ENCODE measurements around the gene PZP. TPM values are rescaled to one million over a fixed set of nuclear protein-coding genes. Genes with fewer than 3 reads are reported as not detected.

Gene PZP
- total RNA-seq, 1 donor from 2014 or later = not detected

DNA sequence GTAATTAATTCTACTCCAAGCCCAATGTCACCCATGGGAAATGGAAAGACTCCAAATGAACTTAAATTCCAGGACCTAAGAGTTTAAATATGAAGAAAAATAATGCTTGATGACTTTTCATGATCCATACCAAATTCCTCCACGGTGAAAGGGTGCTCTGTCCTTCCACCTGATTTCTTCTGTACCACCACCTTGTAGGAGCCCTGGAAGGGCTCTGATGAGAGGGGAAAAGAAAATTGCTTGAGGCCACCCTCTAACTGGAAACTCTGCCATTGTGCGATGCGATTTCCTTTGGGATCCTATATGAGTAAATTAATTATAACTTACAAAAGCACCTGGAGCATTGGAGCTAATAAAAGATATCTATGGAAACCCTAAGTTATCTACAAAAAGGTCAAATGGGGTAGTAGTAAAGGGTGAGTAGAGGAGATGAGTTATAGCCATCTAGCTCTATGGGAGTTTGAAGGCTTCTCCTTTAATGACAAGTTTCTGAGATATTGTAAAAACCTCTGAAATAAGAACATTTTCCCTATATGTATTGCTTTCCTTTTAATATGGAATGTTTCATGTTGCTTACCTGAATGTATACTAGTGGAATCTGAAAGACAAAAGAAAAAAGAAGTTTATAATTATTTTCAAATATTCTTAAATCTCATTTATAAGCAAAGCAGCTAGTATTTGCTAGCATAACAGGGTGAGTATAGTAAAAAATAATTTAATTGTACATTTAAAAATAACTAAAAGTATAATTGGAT is 98.3 kb downstream of the PZP start:
- Mint-ChIP-seq H3K27ac (ENCODE audit: unreplicated experiment) (no peak overlapping the region), H3K9me3 (ENCODE audit: unreplicated experiment) (no peaks in the 10 kb centered on the region), H3K4me1 (ENCODE audit: low read depth, unreplicated experiment) (no peaks in the 10 kb centered on the region), H3K27me3 (ENCODE audit: low read depth, unreplicated experiment) (no peaks in the 10 kb centered on the region), H3K36me3 (ENCODE audit: low read depth, unreplicated experiment) (no peaks in the 10 kb centered on the region), H3K4me3 (ENCODE audit: unreplicated experiment) (no peak overlapping the region)
- DNase-seq (ENCODE audit: low read depth) (no peak), FAIRE-seq (no peak)
- no peaks in the 10 kb centered on the region for H3K79me2 ChIP-seq (ENCODE audit: insufficient read depth, low read length)
- H3K4me2 ChIP-seq (ENCODE audit: low read length) = no peak overlapping the region
- H3K4me3 ChIP-seq (ENCODE audit: insufficient read depth, low read depth, low read length) = no peak overlapping the region
- H3K27ac ChIP-seq (ENCODE audit: low read depth, low read length) = no peak overlapping the region
- H2AFZ ChIP-seq (ENCODE audit: low read depth, low read length) = no peak overlapping the region
- H3K27me3 ChIP-seq (ENCODE audit: insufficient read depth, low read length) = no peaks in the 10 kb centered on the region
- H3K9ac ChIP-seq (ENCODE audit: low read length) = no peak overlapping the region
- H4K20me1 ChIP-seq (ENCODE audit: insufficient read depth, low read length) = no peaks in the 10 kb centered on the region
- no peaks in the 10 kb centered on the region for H3K9me3 ChIP-seq (ENCODE audit: insufficient read depth, low read depth, low read length)
- no peak for TF ChIP-seq CTCF (IDR thresholded peaks at IDR 0.05; ENCODE audit: insufficient read depth, low read depth, low read length)
- TF ChIP-seq EZH2 (IDR thresholded peaks at IDR 0.05; ENCODE audit: insufficient read depth, low read length) = no peak
- H3K36me3 ChIP-seq (ENCODE audit: insufficient read depth, low read length) = no peaks in the 10 kb centered on the region
- no peaks in the 10 kb centered on the region for H3K4me1 ChIP-seq (ENCODE audit: insufficient read depth, low read length)

DNA sequence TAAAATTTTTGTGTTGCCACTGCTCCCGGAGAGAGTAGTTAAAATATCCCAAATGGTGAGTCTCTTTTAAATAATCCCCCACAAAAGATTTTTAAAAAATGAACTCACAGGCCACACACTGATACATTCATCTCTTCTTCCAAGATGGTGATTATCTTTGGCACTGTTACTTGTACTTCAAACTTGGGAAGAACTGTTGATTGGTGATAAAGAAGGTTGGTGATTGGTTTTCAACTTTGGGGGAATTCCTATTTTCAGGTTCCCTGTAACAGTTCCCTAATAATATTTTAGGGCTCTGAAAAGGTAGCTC is 99.0 kb downstream of the PZP start:
- no peak for DNase-seq (ENCODE audit: low read depth)
- no peak for TF ChIP-seq CTCF (IDR thresholded peaks at IDR 0.05; ENCODE audit: insufficient read depth, low read depth, low read length)
- no peak for TF ChIP-seq EZH2 (IDR thresholded peaks at IDR 0.05; ENCODE audit: insufficient read depth, low read length)
- no peak overlapping the region for H3K4me3 Mint-ChIP-seq (ENCODE audit: unreplicated experiment)
- Histone ChIP-seq H3K79me2 (ENCODE audit: insufficient read depth, low read length) (no peaks in the 10 kb centered on the region), H3K4me3 (ENCODE audit: insufficient read depth, low read depth, low read length) (no peak overlapping the region), H3K4me1 (ENCODE audit: insufficient read depth, low read length) (no peaks in the 10 kb centered on the region), H3K4me2 (ENCODE audit: low read length) (no peak overlapping the region), H3K9ac (ENCODE audit: low read length) (no peak overlapping the region), H3K36me3 (ENCODE audit: insufficient read depth, low read length) (no peaks in the 10 kb centered on the region), H4K20me1 (ENCODE audit: insufficient read depth, low read length) (no peaks in the 10 kb centered on the region), H2AFZ (ENCODE audit: low read depth, low read length) (no peak overlapping the region), H3K27me3 (ENCODE audit: insufficient read depth, low read length) (no peaks in the 10 kb centered on the region), H3K27ac (ENCODE audit: low read depth, low read length) (no peak overlapping the region), H3K9me3 (ENCODE audit: insufficient read depth, low read depth, low read length) (no peaks in the 10 kb centered on the region)
- no peaks in the 10 kb centered on the region for H3K9me3 Mint-ChIP-seq (ENCODE audit: unreplicated experiment)
- H3K4me1 Mint-ChIP-seq (ENCODE audit: low read depth, unreplicated experiment) = no peaks in the 10 kb centered on the region
- no peak for FAIRE-seq
- H3K27me3 Mint-ChIP-seq (ENCODE audit: low read depth, unreplicated experiment) = no peaks in the 10 kb centered on the region
- no peaks in the 10 kb centered on the region for H3K36me3 Mint-ChIP-seq (ENCODE audit: low read depth, unreplicated experiment)
- no peak overlapping the region for H3K27ac Mint-ChIP-seq (ENCODE audit: unreplicated experiment)

DNA sequence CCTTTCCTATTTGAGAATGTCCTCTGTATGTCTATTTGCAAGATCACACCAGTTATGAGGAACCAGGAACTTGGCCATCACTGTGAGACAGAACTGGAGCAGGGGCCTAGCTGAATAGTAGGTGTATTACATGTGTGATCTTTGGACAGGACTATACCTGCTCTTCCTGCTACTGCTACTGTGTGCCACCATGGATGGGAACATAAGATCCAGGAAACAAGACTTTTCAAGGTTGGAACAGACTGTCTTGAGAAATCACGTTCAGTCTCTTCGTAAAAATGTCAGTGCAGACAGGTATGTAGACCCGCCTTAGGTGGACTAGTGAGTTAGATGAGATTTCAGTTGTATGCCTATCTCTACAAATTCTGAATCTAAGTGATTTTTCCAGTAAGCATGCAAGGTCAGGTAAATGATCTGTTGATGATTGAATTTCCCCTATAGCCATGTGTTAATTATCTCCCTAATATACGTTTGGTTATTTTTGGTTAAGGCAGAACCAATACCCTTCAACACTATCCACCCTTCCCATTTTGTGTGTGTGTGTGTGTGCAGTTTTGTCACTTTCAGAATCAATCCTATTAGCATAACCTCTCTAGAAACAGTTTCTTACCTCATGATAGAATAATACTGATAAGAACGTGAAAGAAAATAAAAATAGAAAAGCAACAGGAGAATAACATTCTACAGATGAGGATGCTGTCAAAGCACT is 99.5 kb downstream of the PZP start:
- no peaks in the 10 kb centered on the region for H3K4me1 Mint-ChIP-seq (ENCODE audit: low read depth, unreplicated experiment)
- H3K79me2 ChIP-seq (ENCODE audit: insufficient read depth, low read length) = no peaks in the 10 kb centered on the region
- no peaks in the 10 kb centered on the region for H3K9me3 ChIP-seq (ENCODE audit: insufficient read depth, low read depth, low read length)
- H3K27ac ChIP-seq (ENCODE audit: low read depth, low read length) = no peak overlapping the region
- no peaks in the 10 kb centered on the region for H3K27me3 ChIP-seq (ENCODE audit: insufficient read depth, low read length)
- H3K27ac Mint-ChIP-seq (ENCODE audit: unreplicated experiment) = no peak overlapping the region
- no peak overlapping the region for H2AFZ ChIP-seq (ENCODE audit: low read depth, low read length)
- no peak overlapping the region for H3K4me3 ChIP-seq (ENCODE audit: insufficient read depth, low read depth, low read length)
- no peak overlapping the region for H3K4me3 Mint-ChIP-seq (ENCODE audit: unreplicated experiment)
- no peaks in the 10 kb centered on the region for H3K4me1 ChIP-seq (ENCODE audit: insufficient read depth, low read length)
- H3K9me3 Mint-ChIP-seq (ENCODE audit: unreplicated experiment) = no peaks in the 10 kb centered on the region
- no peak overlapping the region for H3K4me2 ChIP-seq (ENCODE audit: low read length)
- FAIRE-seq (no peak), DNase-seq (ENCODE audit: low read depth) (no peak)
- H3K36me3 Mint-ChIP-seq (ENCODE audit: low read depth, unreplicated experiment) = no peaks in the 10 kb centered on the region
- no peaks in the 10 kb centered on the region for H4K20me1 ChIP-seq (ENCODE audit: insufficient read depth, low read length)
- no peak for TF ChIP-seq CTCF (IDR thresholded peaks at IDR 0.05; ENCODE audit: insufficient read depth, low read depth, low read length)
- no peak for TF ChIP-seq EZH2 (IDR thresholded peaks at IDR 0.05; ENCODE audit: insufficient read depth, low read length)
- H3K36me3 ChIP-seq (ENCODE audit: insufficient read depth, low read length) = no peaks in the 10 kb centered on the region
- no peaks in the 10 kb centered on the region for H3K27me3 Mint-ChIP-seq (ENCODE audit: low read depth, unreplicated experiment)
- H3K9ac ChIP-seq (ENCODE audit: low read length) = no peak overlapping the region

Measured in astrocyte (in vitro differentiated cells and primary cell).